ENCODE data around the gene PDCD5.
"Not testable (repeated sequence)": the region's sequence is repeated elsewhere in the genome, so short reads cannot be mapped to it uniquely, and the experiment has no call there.

DNA sequence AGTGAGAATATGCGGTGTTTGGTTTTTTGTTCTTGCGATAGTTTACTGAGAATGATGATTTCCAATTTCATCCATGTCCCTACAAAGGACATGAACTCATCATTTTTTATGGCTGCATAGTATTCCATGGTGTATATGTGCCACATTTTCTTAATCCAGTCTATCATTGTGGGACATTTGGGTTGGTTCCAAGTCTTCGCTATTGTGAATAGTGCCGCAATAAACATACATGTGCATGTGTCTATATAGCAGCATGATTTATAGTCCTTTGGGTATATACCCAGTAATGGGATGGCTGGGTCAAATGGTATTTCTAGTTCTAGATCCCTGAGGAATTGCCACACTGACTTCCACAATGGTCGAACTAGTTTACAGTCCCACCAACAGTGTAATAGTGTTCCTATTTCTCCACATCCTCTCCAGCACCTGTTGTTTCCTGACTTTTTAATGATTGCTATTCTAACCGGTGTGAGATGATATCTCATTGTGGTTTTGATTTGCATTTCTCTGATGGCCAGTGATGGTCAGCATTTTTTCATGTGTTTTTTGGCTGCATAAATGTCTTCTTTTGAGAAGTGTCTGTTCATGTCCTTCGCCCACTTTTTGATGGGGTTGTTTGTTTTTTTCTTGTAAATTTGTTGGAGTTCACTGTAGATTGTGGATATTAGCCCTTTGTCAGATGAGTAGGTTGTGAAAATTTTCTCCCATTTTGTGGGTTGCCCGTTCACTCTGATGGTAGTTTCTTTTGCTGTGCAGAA lies 6.9 kb downstream of the PDCD5 start:
- TF ChIP-seq CTCF (IDR thresholded peaks at IDR 0.05; ENCODE audit: extremely low read depth in 1 of 2, insufficient read depth in 1 of 2, low read depth in 1 of 2, low read length in 2 of 2); JUN (IDR thresholded peaks at IDR 0.05; ENCODE audit: borderline replicate concordance, insufficient read depth, insufficient read length, low read depth); POLR2A (IDR thresholded peaks at IDR 0.05; ENCODE audit: low read depth, low read length); MYC (IDR thresholded peaks at IDR 0.05; ENCODE audit: low read depth, low read length); POLR2AphosphoS5 (IDR thresholded peaks at IDR 0.05; ENCODE audit: insufficient read depth, low read depth, low read length); FOS (IDR thresholded peaks at IDR 0.05; ENCODE audit: borderline replicate concordance, insufficient read depth, low read length): not testable (repeated sequence)
